Non-pigmented ciliary epithelial cell (primary cell): ENCODE measurements around the gene ROR1.
A peak's percentile ranks its signal among the peaks of the same experiment; 100 is the strongest.

Source experiments
- DNase-seq: peaks from one replicate; pipeline ENCODE4 v3.0.0-alpha.2; 2010; ENCODE audit warnings: low read depth

The ROR1 gene

DNA sequence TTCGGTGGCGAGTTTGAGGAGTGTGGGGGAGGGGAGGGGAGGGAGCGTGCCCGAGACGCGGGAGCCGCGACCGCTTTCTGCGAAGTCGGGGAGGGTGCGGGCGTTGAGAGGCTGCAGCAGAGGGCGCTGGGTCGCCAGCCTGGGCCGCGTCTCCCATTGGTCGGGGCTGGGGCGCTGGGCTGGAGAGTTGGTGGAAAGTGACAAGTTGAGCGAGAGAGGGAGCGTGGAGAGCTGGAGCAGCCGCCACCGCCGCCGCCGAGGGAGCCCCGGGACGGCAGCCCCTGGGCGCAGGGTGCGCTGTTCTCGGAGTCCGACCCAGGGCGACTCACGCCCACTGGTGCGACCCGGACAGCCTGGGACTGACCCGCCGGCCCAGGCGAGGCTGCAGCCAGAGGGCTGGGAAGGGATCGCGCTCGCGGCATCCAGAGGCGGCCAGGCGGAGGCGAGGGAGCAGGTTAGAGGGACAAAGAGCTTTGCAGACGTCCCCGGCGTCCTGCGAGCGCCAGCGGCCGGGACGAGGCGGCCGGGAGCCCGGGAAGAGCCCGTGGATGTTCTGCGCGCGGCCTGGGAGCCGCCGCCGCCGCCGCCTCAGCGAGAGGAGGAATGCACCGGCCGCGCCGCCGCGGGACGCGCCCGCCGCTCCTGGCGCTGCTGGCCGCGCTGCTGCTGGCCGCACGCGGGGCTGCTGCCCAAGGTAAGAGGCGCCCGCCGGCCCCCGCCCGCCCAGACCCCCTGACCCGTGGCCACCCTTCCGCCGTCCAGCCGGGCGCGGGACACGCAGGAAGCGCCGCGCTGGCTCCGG lies at the start of gene ROR1:
TSS of gene ROR1 (plus strand) at position 203 of the 802 bp plus-strand sequence.
- no peak for DNase-seq

DNA sequence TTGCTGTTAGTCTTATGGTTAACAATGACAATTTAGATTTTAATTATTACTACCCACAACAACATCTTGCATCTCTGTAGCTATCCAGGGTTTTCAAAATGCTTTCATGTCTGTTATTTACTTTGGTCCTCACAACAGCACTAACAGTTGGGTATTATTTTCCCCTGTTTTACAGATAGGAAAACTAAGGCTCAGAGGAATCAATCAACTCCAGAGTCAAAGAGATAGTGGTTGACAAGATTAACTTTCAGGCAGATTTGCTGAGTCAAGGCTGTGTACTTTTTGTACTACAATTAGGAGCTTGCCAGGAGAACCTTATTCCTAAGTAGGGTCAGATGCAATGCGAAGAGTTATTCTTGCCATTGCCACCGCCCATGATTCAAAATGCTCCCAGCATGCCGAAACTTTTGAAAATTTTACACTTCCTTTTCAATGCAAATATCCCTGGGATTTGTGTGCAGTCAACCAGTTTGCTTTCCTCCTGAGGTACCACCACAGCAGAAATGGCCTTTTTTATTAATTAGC lies 49.4 kb upstream of the ROR1 start:
- no peak for DNase-seq

GRCh38 chr1:63728611-63729226 lies 45.1 kb upstream of the ROR1 start:
- no peak for DNase-seq

- DNase-seq = no peak
These were observed 44.6 kb upstream of the ROR1 start for GRCh38 chr1:63729227-63729620.

- no peak for DNase-seq
These were observed 43.6 kb upstream of the ROR1 start for GRCh38 chr1:63730211-63730610.

- DNase-seq = peak; percentile 81
These were observed 42.4 kb upstream of the ROR1 start for GRCh38 chr1:63731117-63732043.

DNA sequence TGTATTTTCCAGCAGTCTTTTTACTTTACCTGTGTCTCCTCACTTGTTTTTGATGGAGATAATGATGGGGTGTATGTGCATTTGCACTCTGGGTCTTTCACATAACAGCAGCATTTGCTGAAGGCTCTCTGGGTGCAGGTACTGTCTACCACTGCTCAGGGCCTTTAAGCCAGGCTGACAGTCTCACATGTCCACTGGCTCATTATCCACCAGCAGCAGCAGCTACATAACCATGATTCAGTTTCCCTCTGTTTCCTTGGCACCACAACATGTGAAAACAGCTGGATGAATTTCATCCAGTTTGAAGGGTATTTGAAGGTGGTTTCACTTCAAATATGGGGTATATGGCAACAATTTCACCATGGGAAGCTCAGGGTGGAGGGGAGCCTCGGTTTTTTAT lies 41.2 kb upstream of the ROR1 start:
- DNase-seq = no peak

DNA sequence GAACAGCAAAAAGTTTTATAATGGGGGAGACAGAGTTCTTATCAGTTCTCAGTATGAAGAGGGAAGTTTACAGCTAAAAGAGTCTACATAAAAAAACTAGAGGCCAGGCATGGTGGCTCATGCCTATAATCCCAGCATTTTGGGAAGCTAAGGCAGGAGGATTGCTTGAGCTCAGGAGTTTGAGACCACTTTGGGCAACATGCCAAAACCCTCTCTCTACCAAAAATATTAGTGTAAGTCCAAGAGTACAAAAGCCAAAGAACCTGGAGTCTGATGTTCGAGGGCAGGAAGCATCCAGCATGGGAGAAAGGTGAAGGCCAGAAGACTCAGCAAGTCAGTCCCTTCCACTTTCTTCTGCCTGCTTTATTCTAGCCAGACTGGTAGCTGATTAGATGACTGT lies 35.0 kb upstream of the ROR1 start:
- no peak for DNase-seq

DNA sequence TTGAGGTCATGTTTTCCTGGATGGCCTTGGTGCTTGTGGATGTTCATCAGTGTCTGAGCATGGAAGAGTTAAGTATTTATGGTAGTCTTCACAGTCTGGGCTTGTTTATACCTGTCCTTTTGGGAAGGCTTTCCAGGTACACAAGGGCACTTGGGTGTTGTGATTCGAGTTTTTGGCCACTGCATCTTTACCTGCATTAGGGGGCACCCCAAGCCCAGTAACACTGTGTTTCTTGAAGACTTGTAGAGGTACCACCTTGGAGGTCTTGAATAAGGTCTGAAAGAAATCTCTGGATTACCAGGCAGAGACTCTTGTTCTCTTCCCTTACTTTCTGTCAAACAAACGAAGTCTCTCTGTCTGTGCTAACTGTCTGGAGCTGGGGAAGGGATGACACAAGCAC lies 34.4 kb upstream of the ROR1 start:
- no peak for DNase-seq

GRCh38 chr1:63740432-63740831 lies 33.4 kb upstream of the ROR1 start:
- DNase-seq = no peak

GRCh38 chr1:63742526-63742925 lies 31.3 kb upstream of the ROR1 start:
- DNase-seq = no peak

DNA sequence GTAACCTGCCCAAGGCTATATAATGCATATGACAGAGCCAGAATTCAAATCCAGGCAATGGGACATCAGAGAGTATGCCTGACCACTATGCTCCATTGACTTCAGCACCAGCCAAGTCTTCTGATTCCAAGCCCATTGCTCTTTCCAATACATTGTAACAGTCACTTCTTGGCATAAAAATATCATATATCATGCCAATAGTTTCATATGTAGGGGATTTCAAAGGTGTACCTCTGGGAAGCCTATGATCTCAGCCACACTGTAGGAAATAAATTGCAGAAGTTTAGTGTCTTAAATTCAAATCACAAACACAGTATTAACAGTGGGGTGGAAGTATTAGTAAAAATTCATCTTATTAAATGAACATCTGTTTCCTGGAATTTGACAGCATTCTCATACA lies 30.0 kb upstream of the ROR1 start:
- no peak for DNase-seq

GRCh38 chr1:63746129-63746864 lies 27.5 kb upstream of the ROR1 start:
- DNase-seq = peak; percentile 95

DNA sequence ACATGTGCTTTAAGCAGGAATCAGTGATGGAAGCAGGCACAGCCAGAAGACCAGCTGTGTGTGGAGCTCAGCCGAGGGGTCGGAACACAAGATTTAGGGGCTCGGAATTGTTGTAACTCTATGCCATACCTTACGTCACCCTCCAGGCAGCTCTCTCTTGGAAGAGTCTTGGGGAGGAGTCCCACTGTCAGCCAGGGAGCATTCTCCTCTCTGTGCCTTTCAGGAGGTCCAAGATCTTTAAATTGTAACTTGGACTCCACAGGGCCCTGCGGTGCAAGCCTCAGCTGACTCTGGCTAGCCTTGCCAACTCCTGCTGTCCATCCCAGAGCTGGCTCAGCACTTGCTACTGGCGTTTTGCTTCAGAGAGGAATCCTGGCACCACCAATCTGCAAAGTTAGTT lies 26.4 kb upstream of the ROR1 start:
- DNase-seq = no peak

DNA sequence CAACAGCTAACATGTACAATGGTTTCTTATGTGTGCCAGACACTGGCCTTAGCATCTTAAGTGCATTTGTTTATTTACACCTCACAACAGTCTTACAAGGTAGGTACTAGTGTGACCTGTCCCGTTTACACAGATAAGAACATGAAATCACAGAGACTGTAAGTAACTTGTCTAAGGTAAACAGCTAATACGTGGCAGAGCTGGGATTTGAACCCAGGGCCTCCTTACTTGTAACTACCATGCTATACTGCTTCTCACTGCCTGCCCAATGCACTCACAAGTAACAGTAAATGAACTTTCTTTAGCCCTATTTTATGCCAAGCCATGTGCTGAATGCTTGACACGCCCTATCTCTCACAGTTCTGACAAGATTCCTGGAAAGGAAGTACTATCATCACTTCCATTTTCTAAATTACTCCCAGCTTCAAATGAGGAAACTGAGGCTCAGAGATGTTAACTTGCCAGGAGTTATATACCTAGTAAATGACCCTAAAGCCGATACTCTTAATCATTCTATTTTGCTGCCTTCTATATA lies 25.7 kb upstream of the ROR1 start:
- no peak for DNase-seq

DNA sequence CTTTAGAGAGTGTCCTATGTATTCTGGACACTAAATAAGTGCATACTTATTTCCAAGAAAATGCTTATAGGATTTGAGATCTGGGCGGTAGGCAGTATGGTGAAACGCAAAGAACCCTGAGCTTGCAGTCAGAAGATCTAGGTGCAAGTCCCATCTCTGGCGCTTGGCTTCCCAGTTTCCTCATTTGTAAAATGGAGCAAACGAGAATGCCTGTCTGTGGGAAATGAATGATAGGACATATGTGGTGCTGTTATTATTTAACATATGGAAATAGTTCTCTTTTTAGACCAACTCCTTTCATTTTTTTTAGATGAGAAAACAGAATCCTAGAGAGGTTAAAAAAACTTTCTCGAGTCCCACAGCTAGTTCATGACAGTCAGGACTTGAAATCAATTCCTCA lies 25.2 kb upstream of the ROR1 start:
- no peak for DNase-seq

DNA sequence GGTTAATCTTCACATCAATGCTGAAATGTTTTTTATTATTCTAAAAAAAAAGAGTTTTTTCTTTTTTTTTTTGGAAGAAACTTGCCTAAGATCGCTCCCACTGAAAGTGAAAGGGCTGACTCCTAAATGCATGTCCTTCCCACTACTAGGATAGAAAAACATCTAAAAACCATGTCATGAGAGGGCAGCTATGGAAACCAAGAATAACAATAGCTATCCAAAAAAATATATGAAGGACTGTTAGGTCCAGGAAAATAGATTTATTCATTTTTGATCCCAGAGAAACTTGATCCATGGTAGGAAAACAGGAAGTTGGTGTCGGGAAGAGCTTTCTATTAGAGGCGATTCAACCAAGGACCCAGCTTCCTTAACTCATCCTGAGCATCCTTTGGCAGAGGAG lies 23.1 kb upstream of the ROR1 start:
- DNase-seq = no peak

GRCh38 chr1:63752176-63752575 lies 21.6 kb upstream of the ROR1 start:
- no peak for DNase-seq

DNA sequence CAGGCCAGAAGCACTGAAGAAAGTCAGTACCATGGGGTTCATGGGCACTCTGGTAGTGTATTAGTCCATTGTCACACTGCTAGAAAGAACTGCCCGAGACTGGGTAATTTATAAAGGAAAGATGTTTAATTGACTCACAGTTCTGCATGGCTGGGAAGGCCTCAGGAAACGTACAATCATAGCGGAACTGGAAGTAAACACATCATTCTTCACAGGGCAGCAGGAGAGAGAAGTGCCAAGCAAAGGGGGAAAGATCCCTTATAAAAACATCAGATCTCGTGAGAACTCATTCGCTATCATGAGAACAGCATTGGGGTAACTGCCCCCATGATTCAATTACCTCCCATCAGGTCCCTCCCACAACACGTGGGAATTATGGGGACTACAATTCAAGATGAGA lies 20.2 kb upstream of the ROR1 start:
- no peak for DNase-seq

DNA sequence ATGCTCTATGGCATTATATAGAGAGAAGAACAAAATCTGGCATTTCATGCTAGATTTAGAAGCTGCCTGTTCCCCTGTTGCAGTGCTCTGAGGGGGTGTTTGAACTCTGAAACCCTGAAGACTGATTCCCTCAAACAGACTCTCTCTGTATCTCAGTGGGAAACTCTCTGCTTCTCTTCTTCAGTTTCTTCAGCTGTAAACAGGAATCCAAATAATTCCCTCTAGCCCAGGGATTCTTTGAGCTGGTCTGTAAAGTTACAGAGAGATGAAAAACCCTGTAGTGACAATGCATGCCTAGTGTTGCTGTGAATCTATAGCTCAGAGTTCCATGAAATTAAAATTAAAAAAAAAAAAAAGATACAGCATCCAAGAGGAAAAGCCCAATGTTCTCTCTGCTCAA lies 17.0 kb upstream of the ROR1 start:
- no peak for DNase-seq

- no peak for DNase-seq
These were observed 16.5 kb upstream of the ROR1 start for GRCh38 chr1:63757334-63757733.

DNA sequence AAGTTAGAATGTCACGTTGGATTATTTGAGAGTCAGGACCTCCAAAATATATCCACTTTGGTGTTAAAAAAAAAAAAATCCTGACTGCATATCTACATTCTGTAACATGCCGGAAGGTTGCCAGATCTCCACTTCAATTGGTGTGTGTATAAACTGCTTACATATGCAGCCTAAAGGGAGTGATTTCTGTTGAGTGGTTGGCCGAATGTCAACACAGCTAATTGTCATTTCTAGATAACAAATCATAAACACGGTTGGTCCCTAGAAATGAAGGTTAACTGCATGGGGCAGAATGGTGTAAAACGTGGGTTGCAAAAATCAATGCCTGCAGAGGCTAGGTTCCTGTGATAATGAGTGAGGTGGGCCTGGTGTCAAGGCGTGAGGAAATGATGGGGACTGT lies 15.0 kb upstream of the ROR1 start:
- DNase-seq = no peak
